ENCODE measurements around the gene SLIT3.

SLIT3 gene

GRCh38 chr5:168796593-168797580, 504.1 kb downstream of the SLIT3 start:
- no peak for TF ChIP-seq CTCF (IDR thresholded peaks at IDR 0.05; ENCODE audit: low read depth, low read length)
- no peak overlapping the region for H3K4me3 ChIP-seq (ENCODE audit: low read depth, low read length)

- H3K4me3 ChIP-seq (ENCODE audit: low read depth, low read length), result no peak overlapping the region
- TF ChIP-seq CTCF (IDR thresholded peaks at IDR 0.05; ENCODE audit: low read depth, low read length), result no peak
These were observed 504.9 kb downstream of the SLIT3 start for GRCh38 chr5:168796000-168796399.

- H3K4me3 ChIP-seq (ENCODE audit: low read depth, low read length), result no peak overlapping the region
- no peak for TF ChIP-seq CTCF (IDR thresholded peaks at IDR 0.05; ENCODE audit: low read depth, low read length)
These were observed 506.8 kb downstream of the SLIT3 start for GRCh38 chr5:168793841-168794837.

GRCh38 chr5:168792678-168793077, 508.3 kb downstream of the SLIT3 start:
- no peak overlapping the region for H3K4me3 ChIP-seq (ENCODE audit: low read depth, low read length)
- TF ChIP-seq CTCF (IDR thresholded peaks at IDR 0.05; ENCODE audit: low read depth, low read length), result no peak

GRCh38 chr5:168790671-168791250, 510.2 kb downstream of the SLIT3 start:
- no peak for TF ChIP-seq CTCF (IDR thresholded peaks at IDR 0.05; ENCODE audit: low read depth, low read length)
- no peak overlapping the region for H3K4me3 ChIP-seq (ENCODE audit: low read depth, low read length)

GRCh38 chr5:168790002-168790635, 510.8 kb downstream of the SLIT3 start:
- no peak for TF ChIP-seq CTCF (IDR thresholded peaks at IDR 0.05; ENCODE audit: low read depth, low read length)
- H3K4me3 ChIP-seq (ENCODE audit: low read depth, low read length), result no peak overlapping the region

All from WI38 (cell line).